Transverse colon (tissue), 3 donors: ENCODE data around the gene KLHL11.

Experiments used
- EP300 ChIP-seq: sonication (generic); formaldehyde crosslinking; IDR thresholded peaks from one replicate; pipeline ENCODE4 v1.6.1; 2017; ENCODE audit warnings: antibody characterized with exemption, low read depth
- POLR2A ChIP-seq: fragments of 450-650 bp; IDR thresholded peaks from one replicate; pipeline ENCODE4 v1.6.1; 2016; ENCODE audit warnings: antibody characterized with exemption, mild to moderate bottlenecking, moderate library complexity
- TF ChIP-seq, protein P1 (sequence below), 5 experiments: fragments of 200-600 bp in 3 of 5; fragments of 450-650 bp in 2 of 5; sonication (generic) in 3 of 5; IDR thresholded peaks; 1 replicate in 2 of 5; 2 replicates in 3 of 5; pipeline ENCODE4 v1.5.1; 2016 to 2017; ENCODE audit warnings: antibody characterized with exemption in 5 of 5, inconsistent platforms in 3 of 5, mild to moderate bottlenecking in 2 of 5, moderate library complexity in 1 of 5

DNA sequence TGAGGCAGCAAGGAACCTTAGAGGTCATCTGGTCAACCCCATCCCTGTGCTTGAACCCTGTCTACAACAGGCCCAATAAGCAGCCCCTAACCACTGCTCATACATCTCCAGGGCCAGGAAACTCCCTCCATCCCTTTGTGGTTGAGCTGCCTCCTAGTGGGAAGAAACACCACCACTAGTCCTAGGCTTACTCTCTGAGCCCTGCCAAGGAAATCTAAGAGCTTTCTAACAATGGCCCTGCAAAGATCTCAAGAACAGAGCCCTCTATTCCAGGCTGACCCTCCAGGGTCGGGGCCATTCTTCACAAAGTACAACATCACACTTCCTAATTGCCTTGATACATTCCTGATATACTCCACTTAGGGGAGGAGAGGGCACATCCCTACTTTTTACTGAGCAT lies 47.7 kb upstream of the KLHL11 start:
- TF ChIP-seq, protein P1, sequence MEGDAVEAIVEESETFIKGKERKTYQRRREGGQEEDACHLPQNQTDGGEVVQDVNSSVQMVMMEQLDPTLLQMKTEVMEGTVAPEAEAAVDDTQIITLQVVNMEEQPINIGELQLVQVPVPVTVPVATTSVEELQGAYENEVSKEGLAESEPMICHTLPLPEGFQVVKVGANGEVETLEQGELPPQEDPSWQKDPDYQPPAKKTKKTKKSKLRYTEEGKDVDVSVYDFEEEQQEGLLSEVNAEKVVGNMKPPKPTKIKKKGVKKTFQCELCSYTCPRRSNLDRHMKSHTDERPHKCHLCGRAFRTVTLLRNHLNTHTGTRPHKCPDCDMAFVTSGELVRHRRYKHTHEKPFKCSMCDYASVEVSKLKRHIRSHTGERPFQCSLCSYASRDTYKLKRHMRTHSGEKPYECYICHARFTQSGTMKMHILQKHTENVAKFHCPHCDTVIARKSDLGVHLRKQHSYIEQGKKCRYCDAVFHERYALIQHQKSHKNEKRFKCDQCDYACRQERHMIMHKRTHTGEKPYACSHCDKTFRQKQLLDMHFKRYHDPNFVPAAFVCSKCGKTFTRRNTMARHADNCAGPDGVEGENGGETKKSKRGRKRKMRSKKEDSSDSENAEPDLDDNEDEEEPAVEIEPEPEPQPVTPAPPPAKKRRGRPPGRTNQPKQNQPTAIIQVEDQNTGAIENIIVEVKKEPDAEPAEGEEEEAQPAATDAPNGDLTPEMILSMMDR (IDR thresholded peaks at IDR 0.05) = no peak
- TF ChIP-seq POLR2A (no peak), EP300 (no peak)
